Measurements from ENCODE around the gene PNPLA6. TPM values are rescaled to one million over a fixed set of nuclear protein-coding genes. Genes with fewer than 3 reads are reported as not detected.

PNPLA6 gene
- total RNA-seq, 2 experiments from 2014 or later = 62.0 to 70.9 TPM

DNA sequence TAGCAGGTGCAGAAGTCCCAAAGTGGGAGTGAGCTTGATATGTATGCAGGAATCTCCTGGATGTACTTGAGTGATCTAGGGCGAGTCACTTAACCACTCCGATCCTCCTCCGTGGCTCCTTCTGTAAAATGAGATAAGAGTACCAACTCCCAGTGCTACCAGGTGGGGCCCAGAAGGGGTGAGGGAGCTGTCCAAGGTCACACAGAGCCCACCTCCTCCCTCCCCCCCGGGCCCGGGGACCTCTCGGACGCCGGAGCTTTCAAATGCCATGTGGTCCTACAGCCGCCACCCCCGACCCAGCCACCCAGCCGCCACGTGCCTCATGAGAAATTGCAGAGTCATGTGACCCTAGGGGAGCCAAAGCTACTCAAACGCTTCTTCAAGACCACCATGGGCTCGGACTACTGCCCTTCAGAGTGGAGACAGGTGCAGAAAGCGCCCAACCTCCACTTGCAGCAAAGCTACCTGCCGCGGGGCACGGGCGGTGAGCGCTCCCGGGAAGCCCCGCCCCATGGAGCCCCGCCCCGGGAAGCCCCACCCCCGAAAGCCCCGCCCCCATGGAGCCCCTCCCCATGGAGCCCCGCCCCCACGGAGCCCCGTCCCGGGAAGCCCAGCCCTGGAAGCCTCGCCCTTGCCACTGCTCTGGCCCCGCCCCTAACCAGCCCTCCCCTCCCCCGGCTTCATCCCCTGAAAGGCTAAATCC, 29.7 kb upstream of the PNPLA6 start:
- Histone ChIP-seq H3K9me3 (ENCODE audit: control insufficient read depth in 1 of 2, insufficient read depth in 1 of 2, low read length in 2 of 2) (peaks cover 0 to 17% of the 10 kb centered on the region in 2 experiments), H3K4me3 (ENCODE audit: low read length) (no peak overlapping the region), H3K36me3 (ENCODE audit: insufficient read depth, low read length) (no peaks in the 10 kb centered on the region), H3K27me3 (ENCODE audit: control insufficient read depth in 1 of 2, insufficient read depth in 2 of 2, low read length in 2 of 2) (peaks cover 27 to 30% of the 10 kb centered on the region in 2 experiments), H3K4me1 (ENCODE audit: insufficient read depth, low read length) (peaks cover 24% of the 10 kb centered on the region), H3K27ac (ENCODE audit: low read depth in 1 of 2, low read length in 2 of 2) (no peak overlapping the region)
- Mint-ChIP-seq H3K9me3 (peaks cover 5% of the 10 kb centered on the region), H3K27ac (no peak overlapping the region), H3K36me3 (ENCODE audit: low read depth) (no peaks in the 10 kb centered on the region), H3K27me3 (peaks cover 59% of the 10 kb centered on the region), H3K4me3 (no peak overlapping the region), H3K4me1 (ENCODE audit: low read depth) (peaks cover 16% of the 10 kb centered on the region)
- CTCF ChIA-PET = no interaction called here
- ATAC-seq (ENCODE audit: poor library complexity) (peak; percentile 68), DNase-seq (peak in 3 of 14 experiments; percentile 10 to 61 (median 55))
- POLR2A ChIA-PET = interaction anchor here (0.8 kb wide), 2 partner anchors 9 to 17 kb away, joined by 3 read pairs; partner anchors contain the start of gene MCOLN1
- intact Hi-C loops (cut with DNase I, micrococcal nuclease) = no loop called here
- TF ChIP-seq, protein P1, sequence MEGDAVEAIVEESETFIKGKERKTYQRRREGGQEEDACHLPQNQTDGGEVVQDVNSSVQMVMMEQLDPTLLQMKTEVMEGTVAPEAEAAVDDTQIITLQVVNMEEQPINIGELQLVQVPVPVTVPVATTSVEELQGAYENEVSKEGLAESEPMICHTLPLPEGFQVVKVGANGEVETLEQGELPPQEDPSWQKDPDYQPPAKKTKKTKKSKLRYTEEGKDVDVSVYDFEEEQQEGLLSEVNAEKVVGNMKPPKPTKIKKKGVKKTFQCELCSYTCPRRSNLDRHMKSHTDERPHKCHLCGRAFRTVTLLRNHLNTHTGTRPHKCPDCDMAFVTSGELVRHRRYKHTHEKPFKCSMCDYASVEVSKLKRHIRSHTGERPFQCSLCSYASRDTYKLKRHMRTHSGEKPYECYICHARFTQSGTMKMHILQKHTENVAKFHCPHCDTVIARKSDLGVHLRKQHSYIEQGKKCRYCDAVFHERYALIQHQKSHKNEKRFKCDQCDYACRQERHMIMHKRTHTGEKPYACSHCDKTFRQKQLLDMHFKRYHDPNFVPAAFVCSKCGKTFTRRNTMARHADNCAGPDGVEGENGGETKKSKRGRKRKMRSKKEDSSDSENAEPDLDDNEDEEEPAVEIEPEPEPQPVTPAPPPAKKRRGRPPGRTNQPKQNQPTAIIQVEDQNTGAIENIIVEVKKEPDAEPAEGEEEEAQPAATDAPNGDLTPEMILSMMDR (IDR thresholded peaks at IDR 0.05) = no peak

DNA sequence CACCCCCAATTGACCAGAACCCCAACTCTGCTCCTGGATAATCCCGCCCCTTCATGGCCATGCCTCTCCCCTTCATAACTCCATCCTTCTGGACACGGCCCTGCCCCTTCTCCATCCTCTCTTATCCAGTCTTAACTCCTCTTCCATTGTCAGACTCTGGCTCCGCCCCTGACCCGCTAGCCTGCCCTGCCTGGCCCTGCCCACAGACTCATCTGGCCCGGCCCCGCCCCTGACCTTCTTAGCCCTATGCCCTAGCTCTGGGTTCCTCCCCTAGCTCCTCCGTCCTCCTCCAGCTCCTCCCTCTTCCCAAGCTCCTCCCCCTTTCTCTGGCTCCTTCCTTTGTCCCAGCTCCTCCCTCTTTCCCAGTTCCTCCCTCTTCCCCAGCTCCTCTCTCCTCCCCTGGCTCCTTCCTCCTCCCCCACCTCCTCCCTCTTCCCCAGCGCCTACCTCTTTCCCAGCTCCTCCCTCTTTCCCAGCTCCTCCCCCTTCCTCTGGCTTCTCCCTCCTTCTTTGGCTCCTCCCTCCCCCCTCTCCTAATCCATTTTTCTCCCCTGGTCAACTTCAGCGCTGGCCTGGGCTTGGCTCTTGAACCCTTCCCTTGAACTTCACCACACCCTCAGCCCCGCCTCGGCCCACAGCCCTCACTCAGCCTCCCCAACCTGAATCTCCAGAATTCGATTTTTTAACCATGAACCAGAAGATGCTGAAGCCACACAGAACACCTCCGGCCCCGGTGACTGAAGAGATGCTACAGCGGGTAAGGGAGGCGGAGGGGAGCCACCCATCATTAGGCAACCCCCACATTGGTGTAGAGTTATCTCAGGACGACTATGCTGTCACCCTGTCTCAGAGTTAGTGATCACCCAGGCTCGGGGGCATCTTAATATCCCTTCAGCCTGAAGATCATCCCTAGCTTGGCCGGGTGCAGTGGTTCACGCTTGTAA, 28.9 kb upstream of the PNPLA6 start:
- no peak overlapping the region for H3K27ac Mint-ChIP-seq
- CTCF ChIA-PET = no interaction called here
- H3K27me3 ChIP-seq (ENCODE audit: control insufficient read depth in 1 of 2, insufficient read depth in 2 of 2, low read length in 2 of 2) = peaks cover 24 to 25% of the 10 kb centered on the region in 2 experiments
- no peak overlapping the region for H3K4me3 ChIP-seq (ENCODE audit: low read length)
- peaks cover 5% of the 10 kb centered on the region for H3K9me3 Mint-ChIP-seq
- H3K4me1 Mint-ChIP-seq (ENCODE audit: low read depth) = peaks cover 16% of the 10 kb centered on the region
- H3K9me3 ChIP-seq (ENCODE audit: control insufficient read depth in 1 of 2, insufficient read depth in 1 of 2, low read length in 2 of 2) = peaks cover 0 to 17% of the 10 kb centered on the region in 2 experiments
- peaks cover 54% of the 10 kb centered on the region for H3K27me3 Mint-ChIP-seq
- no peaks in the 10 kb centered on the region for H3K36me3 ChIP-seq (ENCODE audit: insufficient read depth, low read length)
- no peak overlapping the region for H3K27ac ChIP-seq (ENCODE audit: low read depth in 1 of 2, low read length in 2 of 2)
- peaks cover 19% of the 10 kb centered on the region for H3K4me1 ChIP-seq (ENCODE audit: insufficient read depth, low read length)
- POLR2A ChIA-PET = interaction anchor here (0.8 kb wide), 1 partner anchor 16 kb away, joined by 3 read pairs; the partner anchor contains the start of gene MCOLN1
- H3K4me3 Mint-ChIP-seq = no peak overlapping the region
- peak in 6 of 14 experiments; percentile 15 to 76 (median 31) for DNase-seq
- TF ChIP-seq, protein P1 (IDR thresholded peaks at IDR 0.05) = no peak
- no peaks in the 10 kb centered on the region for H3K36me3 Mint-ChIP-seq (ENCODE audit: low read depth)
- intact Hi-C loops (cut with DNase I, micrococcal nuclease) = no loop called here
- peak; percentile 63 for ATAC-seq (ENCODE audit: poor library complexity)

GRCh38 chr19:7507884-7508283, 27.6 kb upstream of the PNPLA6 start:
- peaks cover 16% of the 10 kb centered on the region for H3K4me1 Mint-ChIP-seq (ENCODE audit: low read depth)
- peaks cover 15 to 16% of the 10 kb centered on the region in 2 experiments for H3K27me3 ChIP-seq (ENCODE audit: control insufficient read depth in 1 of 2, insufficient read depth in 2 of 2, low read length in 2 of 2)
- no peak overlapping the region for H3K4me3 Mint-ChIP-seq
- H3K36me3 ChIP-seq (ENCODE audit: insufficient read depth, low read length) = no peaks in the 10 kb centered on the region
- peaks cover 0 to 17% of the 10 kb centered on the region in 2 experiments for H3K9me3 ChIP-seq (ENCODE audit: control insufficient read depth in 1 of 2, insufficient read depth in 1 of 2, low read length in 2 of 2)
- H3K4me1 ChIP-seq (ENCODE audit: insufficient read depth, low read length) = peaks cover 19% of the 10 kb centered on the region
- H3K36me3 Mint-ChIP-seq (ENCODE audit: low read depth) = no peaks in the 10 kb centered on the region
- intact Hi-C loops (cut with DNase I, micrococcal nuclease) = no loop called here
- H3K27ac Mint-ChIP-seq = no peak overlapping the region
- peaks cover 42% of the 10 kb centered on the region for H3K27me3 Mint-ChIP-seq
- peak in 2 of 14 experiments; percentile 56 to 70 for DNase-seq
- POLR2A ChIA-PET = no interaction called here
- CTCF ChIA-PET = interaction anchor here (0.6 kb wide), 1 partner anchor 1774 kb away, joined by 4 read pairs; no protein-coding TSS in a partner anchor
- no peak for ATAC-seq (ENCODE audit: poor library complexity)
- H3K27ac ChIP-seq (ENCODE audit: low read depth in 1 of 2, low read length in 2 of 2) = no peak overlapping the region
- H3K9me3 Mint-ChIP-seq = peaks cover 5% of the 10 kb centered on the region
- TF ChIP-seq, protein P1 (IDR thresholded peaks at IDR 0.05) = no peak
- no peak overlapping the region for H3K4me3 ChIP-seq (ENCODE audit: low read length)
